ENCODE measurements around the gene PAK1. TPM values are rescaled to one million over a fixed set of nuclear protein-coding genes. Genes with fewer than 3 reads are reported as not detected.
A peak's percentile ranks its signal among the peaks of the same experiment; 100 is the strongest.
"Not testable (repeated sequence)": the region's sequence is repeated elsewhere in the genome, so short reads cannot be mapped to it uniquely, and the experiment has no call there.

The PAK1 gene
- total and polyA plus RNA-seq, 2 donors, result 27.7 to 36.6 TPM

- no peaks in the 10 kb centered on the region for H3K4me1 ChIP-seq (ENCODE audit: control insufficient read depth in 2 of 2, insufficient read depth in 2 of 2, low read length in 2 of 2)
- H3K4me3 ChIP-seq (ENCODE audit: low read length in 2 of 2), result no peak overlapping the region
- no peaks in the 10 kb centered on the region for H3K36me3 ChIP-seq (ENCODE audit: control insufficient read depth in 2 of 2, insufficient read depth in 2 of 2, low read length in 1 of 2)
- no peaks in the 10 kb centered on the region for H3K27me3 ChIP-seq (ENCODE audit: control insufficient read depth in 2 of 2, insufficient read depth in 1 of 2, low read length in 1 of 2)
- 73% methylated on average over 2 of the region's 2 CpGs for WGBS
- H3K27ac ChIP-seq (ENCODE audit: low read depth in 1 of 2, low read length in 1 of 2), result no peak overlapping the region
- DNase-seq (ENCODE audit: low read depth in 6 of 9, low spot score in 9 of 9), result no peak
- no peaks in the 10 kb centered on the region for H3K9me3 ChIP-seq (ENCODE audit: control insufficient read depth in 2 of 2, insufficient read depth in 1 of 2, low read length in 1 of 2)
These were observed 77.0 kb downstream of the PAK1 start for GRCh38 chr11:77396911-77397310.

DNA sequence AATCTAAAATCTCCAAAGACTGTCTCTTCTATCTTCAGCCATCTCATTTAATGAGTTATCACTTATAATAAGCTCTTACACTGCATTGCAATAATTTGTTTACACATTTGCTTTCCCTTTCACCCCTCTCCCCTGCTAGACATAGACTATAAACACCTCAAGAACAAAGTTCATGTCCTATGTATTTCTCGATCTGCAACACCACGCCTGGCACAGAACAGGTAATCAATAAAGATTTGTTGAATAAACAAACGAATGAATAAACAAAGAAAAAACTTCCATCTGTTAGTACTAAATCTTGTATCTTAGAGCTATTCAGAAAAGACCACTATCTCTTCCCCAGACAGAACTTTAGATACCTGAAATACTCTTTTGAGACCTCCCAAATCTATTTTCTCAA is 77.6 kb downstream of the PAK1 start:
- H3K4me1 ChIP-seq (ENCODE audit: control insufficient read depth in 2 of 2, insufficient read depth in 2 of 2, low read length in 2 of 2), result no peaks in the 10 kb centered on the region
- no peaks in the 10 kb centered on the region for H3K27me3 ChIP-seq (ENCODE audit: control insufficient read depth in 2 of 2, insufficient read depth in 1 of 2, low read length in 1 of 2)
- 99% methylated on average over 3 of the region's 3 CpGs for whole genome bisulfite sequencing
- H3K9me3 ChIP-seq (ENCODE audit: control insufficient read depth in 2 of 2, insufficient read depth in 1 of 2, low read length in 1 of 2), result no peaks in the 10 kb centered on the region
- no peak overlapping the region for H3K27ac ChIP-seq (ENCODE audit: low read depth in 1 of 2, low read length in 1 of 2)
- H3K36me3 ChIP-seq (ENCODE audit: control insufficient read depth in 2 of 2, insufficient read depth in 2 of 2, low read length in 1 of 2), result no peaks in the 10 kb centered on the region
- no peak for DNase-seq (ENCODE audit: low read depth in 6 of 9, low spot score in 9 of 9)
- H3K4me3 ChIP-seq (ENCODE audit: low read length in 2 of 2), result no peak overlapping the region

- Histone ChIP-seq H3K4me3 (ENCODE audit: low read length in 2 of 2) (no peak overlapping the region), H3K4me1 (ENCODE audit: control insufficient read depth in 2 of 2, insufficient read depth in 2 of 2, low read length in 2 of 2) (no peaks in the 10 kb centered on the region), H3K27me3 (ENCODE audit: control insufficient read depth in 2 of 2, insufficient read depth in 1 of 2, low read length in 1 of 2) (no peaks in the 10 kb centered on the region), H3K9me3 (ENCODE audit: control insufficient read depth in 2 of 2, insufficient read depth in 1 of 2, low read length in 1 of 2) (no peaks in the 10 kb centered on the region), H3K27ac (ENCODE audit: low read depth in 1 of 2, low read length in 1 of 2) (no peak overlapping the region), H3K36me3 (ENCODE audit: control insufficient read depth in 2 of 2, insufficient read depth in 2 of 2, low read length in 1 of 2) (no peaks in the 10 kb centered on the region)
- 71% methylated on average over 3 of the region's 3 CpGs for WGBS
- no peak for DNase-seq (ENCODE audit: low read depth in 6 of 9, low spot score in 9 of 9)
These were observed 78.3 kb downstream of the PAK1 start for GRCh38 chr11:77395460-77396173.

DNA sequence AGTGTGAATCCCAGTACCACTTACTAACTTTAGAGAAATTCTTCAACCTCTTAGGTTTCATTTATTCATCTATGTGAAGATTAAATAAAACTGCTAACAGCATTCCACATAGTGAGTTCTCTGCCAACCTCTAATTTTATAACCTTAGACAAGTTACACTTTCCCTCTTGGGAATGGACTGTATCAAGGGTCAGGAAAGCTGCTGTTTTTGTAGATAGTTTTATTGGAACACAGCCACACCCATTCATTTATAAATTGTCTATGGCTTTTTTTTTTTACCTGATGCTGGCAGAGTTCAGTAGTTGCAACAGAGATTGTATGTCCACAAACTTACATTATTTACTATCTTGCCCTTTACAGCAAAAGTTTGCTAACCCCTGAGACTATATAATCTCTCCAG is 81.1 kb downstream of the PAK1 start:
- Histone ChIP-seq H3K36me3 (ENCODE audit: control insufficient read depth in 2 of 2, insufficient read depth in 2 of 2, low read length in 1 of 2) (peaks cover 0 to 3% of the 10 kb centered on the region in 2 donors), H3K9me3 (ENCODE audit: control insufficient read depth in 2 of 2, insufficient read depth in 1 of 2, low read length in 1 of 2) (no peaks in the 10 kb centered on the region), H3K27ac (ENCODE audit: low read depth in 1 of 2, low read length in 1 of 2) (no peak overlapping the region), H3K4me3 (ENCODE audit: low read length in 2 of 2) (no peak overlapping the region), H3K27me3 (ENCODE audit: control insufficient read depth in 2 of 2, insufficient read depth in 1 of 2, low read length in 1 of 2) (no peaks in the 10 kb centered on the region), H3K4me1 (ENCODE audit: control insufficient read depth in 2 of 2, insufficient read depth in 2 of 2, low read length in 2 of 2) (no peaks in the 10 kb centered on the region)
- DNase-seq (ENCODE audit: low read depth in 6 of 9, low spot score in 9 of 9), result no peak

DNA sequence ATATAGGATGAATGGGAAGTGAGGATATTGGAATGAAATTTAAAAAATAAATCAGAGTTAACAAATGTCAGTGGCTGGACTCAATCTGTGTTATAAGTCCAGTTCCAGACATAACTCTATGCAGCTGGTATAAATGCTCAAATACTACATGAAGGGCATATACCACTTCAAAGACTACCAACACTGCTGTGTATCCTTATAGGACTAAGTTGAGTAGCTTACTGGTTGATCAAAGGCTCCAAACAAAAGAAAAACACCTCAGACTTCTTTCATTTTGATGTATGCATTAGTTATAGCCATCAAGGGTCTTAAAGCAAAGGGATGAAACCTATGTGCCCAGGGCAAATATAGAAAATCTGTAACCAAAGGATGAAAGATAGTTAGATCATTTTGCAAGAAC is 86.2 kb downstream of the PAK1 start:
- H3K27me3 ChIP-seq (ENCODE audit: control insufficient read depth in 2 of 2, insufficient read depth in 1 of 2, low read length in 1 of 2), result no peaks in the 10 kb centered on the region
- H3K4me3 ChIP-seq (ENCODE audit: low read length in 2 of 2), result no peak overlapping the region
- H3K9me3 ChIP-seq (ENCODE audit: control insufficient read depth in 2 of 2, insufficient read depth in 1 of 2, low read length in 1 of 2), result no peaks in the 10 kb centered on the region
- peak in 1 of 9 donors; percentile 38 for DNase-seq (ENCODE audit: low read depth in 6 of 9, low spot score in 9 of 9)
- H3K4me1 ChIP-seq (ENCODE audit: control insufficient read depth in 2 of 2, insufficient read depth in 2 of 2, low read length in 2 of 2), result no peaks in the 10 kb centered on the region
- H3K27ac ChIP-seq (ENCODE audit: low read depth in 1 of 2, low read length in 1 of 2), result no peak overlapping the region
- peaks cover 0 to 3% of the 10 kb centered on the region in 2 donors for H3K36me3 ChIP-seq (ENCODE audit: control insufficient read depth in 2 of 2, insufficient read depth in 2 of 2, low read length in 1 of 2)

DNA sequence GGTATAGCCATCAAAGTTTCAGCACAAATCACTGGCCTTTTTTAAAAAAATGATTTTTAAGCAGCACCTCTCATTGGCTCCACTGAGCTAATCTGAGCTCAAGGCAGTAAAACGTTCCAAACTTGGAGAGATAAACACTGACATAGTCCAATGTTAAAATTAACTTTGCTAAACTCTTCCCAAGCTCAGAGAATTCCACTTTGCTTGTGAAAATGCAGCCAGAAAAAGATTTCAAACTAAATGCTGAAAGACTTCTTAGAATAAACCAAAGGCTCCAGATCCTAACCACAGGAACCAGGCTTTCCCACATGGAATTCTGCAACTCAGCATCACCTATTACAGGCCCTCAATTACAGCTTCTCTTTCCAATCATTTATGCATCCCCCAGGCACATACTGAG is 87.7 kb downstream of the PAK1 start:
- H3K36me3 ChIP-seq (ENCODE audit: control insufficient read depth in 2 of 2, insufficient read depth in 2 of 2, low read length in 1 of 2), result peaks cover 0 to 3% of the 10 kb centered on the region in 2 donors
- DNase-seq (ENCODE audit: low read depth in 6 of 9, low spot score in 9 of 9), result no peak
- no peak overlapping the region for H3K4me3 ChIP-seq (ENCODE audit: low read length in 2 of 2)
- H3K27ac ChIP-seq (ENCODE audit: low read depth in 1 of 2, low read length in 1 of 2), result no peak overlapping the region
- H3K4me1 ChIP-seq (ENCODE audit: control insufficient read depth in 2 of 2, insufficient read depth in 2 of 2, low read length in 2 of 2), result no peaks in the 10 kb centered on the region
- no peaks in the 10 kb centered on the region for H3K9me3 ChIP-seq (ENCODE audit: control insufficient read depth in 2 of 2, insufficient read depth in 1 of 2, low read length in 1 of 2)
- no peaks in the 10 kb centered on the region for H3K27me3 ChIP-seq (ENCODE audit: control insufficient read depth in 2 of 2, insufficient read depth in 1 of 2, low read length in 1 of 2)
- WGBS, result 91% methylated on average over 1 of the region's 1 CpG

- not testable (repeated sequence) for H3K4me3 ChIP-seq (ENCODE audit: low read length in 2 of 2); DNase-seq (ENCODE audit: low read depth in 6 of 9, low spot score in 9 of 9); H3K9me3 ChIP-seq (ENCODE audit: control insufficient read depth in 2 of 2, insufficient read depth in 1 of 2, low read length in 1 of 2); H3K4me1 ChIP-seq (ENCODE audit: control insufficient read depth in 2 of 2, insufficient read depth in 2 of 2, low read length in 2 of 2); H3K36me3 ChIP-seq (ENCODE audit: control insufficient read depth in 2 of 2, insufficient read depth in 2 of 2, low read length in 1 of 2); H3K27ac ChIP-seq (ENCODE audit: low read depth in 1 of 2, low read length in 1 of 2); H3K27me3 ChIP-seq (ENCODE audit: control insufficient read depth in 2 of 2, insufficient read depth in 1 of 2, low read length in 1 of 2)
- WGBS, result 97% methylated on average over 8 of the region's 8 CpGs
These were observed 88.6 kb downstream of the PAK1 start for GRCh38 chr11:77385255-77385771.

DNA sequence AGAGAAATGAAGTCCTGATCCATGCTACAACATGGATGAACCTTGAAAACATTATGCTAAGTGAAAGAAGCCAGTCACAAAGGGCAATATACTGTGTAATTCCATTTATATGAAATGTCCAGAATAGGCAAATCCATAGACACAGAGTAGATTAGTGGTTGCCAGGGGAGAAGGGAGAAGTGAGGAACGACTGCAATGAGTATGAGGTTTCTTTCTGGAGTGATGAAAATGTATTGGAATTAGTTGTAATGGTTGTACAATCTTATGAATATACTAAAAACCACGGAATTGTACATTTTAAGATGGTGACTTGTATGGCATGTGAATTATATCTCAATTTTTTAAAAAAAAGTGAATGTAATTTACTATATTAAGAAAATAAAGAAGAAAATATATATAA is 89.3 kb downstream of the PAK1 start:
- DNase-seq (ENCODE audit: low read depth in 6 of 9, low spot score in 9 of 9), result no peak
- no peaks in the 10 kb centered on the region for H3K4me1 ChIP-seq (ENCODE audit: control insufficient read depth in 2 of 2, insufficient read depth in 2 of 2, low read length in 2 of 2)
- WGBS, result 50% methylated on average over 2 of the region's 2 CpGs
- H3K27ac ChIP-seq (ENCODE audit: low read depth in 1 of 2, low read length in 1 of 2), result no peak overlapping the region
- no peaks in the 10 kb centered on the region for H3K36me3 ChIP-seq (ENCODE audit: control insufficient read depth in 2 of 2, insufficient read depth in 2 of 2, low read length in 1 of 2)
- H3K4me3 ChIP-seq (ENCODE audit: low read length in 2 of 2), result no peak overlapping the region
- H3K27me3 ChIP-seq (ENCODE audit: control insufficient read depth in 2 of 2, insufficient read depth in 1 of 2, low read length in 1 of 2), result no peaks in the 10 kb centered on the region
- H3K9me3 ChIP-seq (ENCODE audit: control insufficient read depth in 2 of 2, insufficient read depth in 1 of 2, low read length in 1 of 2), result no peaks in the 10 kb centered on the region

GRCh38 chr11:77383349-77383748 is 90.5 kb downstream of the PAK1 start:
- 99% methylated on average over 7 of the region's 7 CpGs for WGBS
- not testable (repeated sequence) for H3K27ac ChIP-seq (ENCODE audit: low read depth in 1 of 2, low read length in 1 of 2)

More at GRCh38 chr11:77383349-77383748, 90.5 kb downstream of the PAK1 start:
- H3K36me3 ChIP-seq (ENCODE audit: control insufficient read depth in 2 of 2, insufficient read depth in 2 of 2, low read length in 1 of 2); H3K4me3 ChIP-seq (ENCODE audit: low read length in 2 of 2); H3K9me3 ChIP-seq (ENCODE audit: control insufficient read depth in 2 of 2, insufficient read depth in 1 of 2, low read length in 1 of 2); H3K27me3 ChIP-seq (ENCODE audit: control insufficient read depth in 2 of 2, insufficient read depth in 1 of 2, low read length in 1 of 2); H3K4me1 ChIP-seq (ENCODE audit: control insufficient read depth in 2 of 2, insufficient read depth in 2 of 2, low read length in 2 of 2); DNase-seq (ENCODE audit: low read depth in 6 of 9, low spot score in 9 of 9): not testable (repeated sequence)

All from thymus (tissue), 11 donors.